ENCODE data around the gene HOXC6.
A peak's percentile ranks its signal among the peaks of the same experiment; 100 is the strongest.

The HOXC6 gene

GRCh38 chr12:54026640-54027441 lies 1.4 kb upstream of the HOXC6 start:
- DNase-seq (ENCODE audit: low spot score): no peak

DNA sequence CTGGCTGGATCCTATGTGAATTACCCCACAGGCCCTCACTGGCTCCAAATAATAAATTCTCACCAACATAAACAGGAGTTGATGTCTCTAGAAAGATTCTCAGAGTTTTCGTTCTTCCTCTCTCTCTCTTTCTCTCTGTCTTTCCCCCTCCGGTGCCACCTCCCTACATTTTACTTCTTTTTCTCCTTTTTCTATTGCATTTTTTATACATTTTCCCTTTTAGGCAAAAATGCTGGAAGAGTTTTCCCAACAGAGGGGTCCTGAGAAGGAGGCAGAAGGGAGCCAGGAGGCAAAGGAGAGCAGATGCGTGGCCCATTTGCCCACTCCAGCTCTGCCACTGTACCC lies 826 bp upstream of the HOXC6 start:
- DNase-seq (ENCODE audit: low spot score): no peak

DNA sequence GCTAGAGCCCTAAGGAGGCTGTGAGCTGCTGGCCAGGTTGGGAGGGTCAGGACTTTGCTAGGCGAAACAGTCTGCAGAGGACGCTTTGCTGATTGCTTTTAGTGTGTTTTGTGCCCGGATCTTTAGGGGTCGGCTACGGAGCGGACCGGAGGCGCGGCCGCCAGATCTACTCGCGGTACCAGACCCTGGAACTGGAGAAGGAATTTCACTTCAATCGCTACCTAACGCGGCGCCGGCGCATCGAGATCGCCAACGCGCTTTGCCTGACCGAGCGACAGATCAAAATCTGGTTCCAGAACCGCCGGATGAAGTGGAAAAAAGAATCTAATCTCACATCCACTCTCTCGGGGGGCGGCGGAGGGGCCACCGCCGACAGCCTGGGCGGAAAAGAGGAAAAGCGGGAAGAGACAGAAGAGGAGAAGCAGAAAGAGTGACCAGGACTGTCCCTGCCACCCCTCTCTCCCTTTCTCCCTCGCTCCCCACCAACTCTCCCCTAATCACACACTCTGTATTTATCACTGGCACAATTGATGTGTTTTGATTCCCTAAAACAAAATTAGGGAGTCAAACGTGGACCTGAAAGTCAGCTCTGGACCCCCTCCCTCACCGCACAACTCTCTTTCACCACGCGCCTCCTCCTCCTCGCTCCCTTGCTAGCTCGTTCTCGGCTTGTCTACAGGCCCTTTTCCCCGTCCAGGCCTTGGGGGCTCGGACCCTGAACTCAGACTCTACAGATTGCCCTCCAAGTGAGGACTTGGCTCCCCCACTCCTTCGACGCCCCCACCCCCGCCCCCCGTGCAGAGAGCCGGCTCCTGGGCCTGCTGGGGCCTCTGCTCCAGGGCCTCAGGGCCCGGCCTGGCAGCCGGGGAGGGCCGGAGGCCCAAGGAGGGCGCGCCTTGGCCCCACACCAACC lies 1.5 kb downstream of the HOXC6 start:
- no peak for DNase-seq (ENCODE audit: low spot score)

- DNase-seq (ENCODE audit: low spot score): no peak
Observed at GRCh38 chr12:54030442-54030801, 2.2 kb downstream of the HOXC6 start.

GRCh38 chr12:54030889-54031471 lies 2.7 kb downstream of the HOXC6 start:
- DNase-seq (ENCODE audit: low spot score): peak; percentile 63

DNA sequence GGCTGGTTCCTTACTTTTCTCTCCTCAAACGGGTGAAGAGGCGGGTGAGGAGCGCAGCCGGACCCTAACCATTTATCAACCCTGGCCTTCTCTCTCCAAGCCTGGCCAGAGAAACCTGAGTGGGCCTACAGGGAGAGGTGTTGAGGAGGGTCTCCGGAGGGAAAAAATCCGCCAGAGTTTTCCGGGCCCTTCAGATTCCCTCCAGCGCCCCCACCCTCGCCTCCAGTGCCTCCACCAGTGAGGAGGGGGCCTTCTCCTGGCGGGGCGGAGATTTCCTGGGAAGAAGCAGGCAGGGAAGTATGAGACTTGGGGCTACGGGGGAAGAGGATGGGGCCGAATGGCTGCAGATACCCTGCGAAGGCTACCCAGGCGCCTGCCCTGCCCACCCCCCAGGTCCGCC lies 3.2 kb downstream of the HOXC6 start:
- DNase-seq (ENCODE audit: low spot score): no peak

GRCh38 chr12:54032086-54032619 lies 3.9 kb downstream of the HOXC6 start:
- no peak for DNase-seq (ENCODE audit: low spot score)

- peak; percentile 88 for DNase-seq (ENCODE audit: low spot score)
Observed at GRCh38 chr12:54032627-54033100, 4.4 kb downstream of the HOXC6 start, which contains the start of gene HOXC5. Gene HOXC5, plus strand, starts transcription at chr12:54033050. Its CDS starts 73 bp downstream, at chr12:54033123.

DNA sequence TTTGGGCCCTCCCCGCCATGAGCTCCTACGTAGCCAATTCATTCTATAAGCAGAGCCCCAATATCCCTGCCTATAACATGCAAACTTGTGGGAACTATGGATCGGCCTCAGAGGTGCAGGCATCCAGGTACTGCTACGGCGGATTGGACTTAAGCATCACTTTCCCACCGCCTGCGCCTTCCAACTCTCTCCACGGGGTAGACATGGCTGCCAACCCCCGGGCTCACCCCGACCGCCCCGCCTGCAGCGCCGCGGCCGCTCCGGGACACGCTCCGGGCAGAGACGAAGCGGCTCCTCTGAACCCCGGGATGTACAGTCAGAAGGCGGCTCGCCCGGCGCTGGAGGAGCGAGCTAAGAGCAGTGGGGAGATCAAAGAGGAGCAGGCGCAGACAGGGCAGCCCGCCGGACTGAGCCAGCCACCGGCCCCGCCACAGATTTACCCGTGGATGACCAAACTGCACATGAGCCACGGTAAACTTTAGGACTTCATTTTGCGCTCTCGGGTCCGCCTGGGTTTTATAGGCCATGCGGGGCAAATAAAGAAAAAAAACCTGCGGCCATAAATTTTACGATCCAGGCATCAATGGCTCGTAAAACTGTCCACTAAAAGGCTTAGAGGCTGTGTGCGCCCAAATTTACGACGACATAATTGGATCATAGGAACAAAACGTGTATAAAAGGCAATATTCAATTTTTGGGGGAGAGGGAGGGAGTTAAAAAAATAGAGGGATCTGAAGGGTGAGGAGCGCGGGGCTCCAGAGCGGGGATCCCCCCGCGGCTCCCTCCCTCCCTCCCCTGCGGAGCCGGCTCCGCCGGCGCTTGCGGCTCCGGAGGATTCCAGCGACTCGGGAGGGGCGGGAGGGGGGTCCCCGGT lies 5.1 kb downstream of the HOXC6 start:
- peak; percentile 63 for DNase-seq (ENCODE audit: low spot score)

DNA sequence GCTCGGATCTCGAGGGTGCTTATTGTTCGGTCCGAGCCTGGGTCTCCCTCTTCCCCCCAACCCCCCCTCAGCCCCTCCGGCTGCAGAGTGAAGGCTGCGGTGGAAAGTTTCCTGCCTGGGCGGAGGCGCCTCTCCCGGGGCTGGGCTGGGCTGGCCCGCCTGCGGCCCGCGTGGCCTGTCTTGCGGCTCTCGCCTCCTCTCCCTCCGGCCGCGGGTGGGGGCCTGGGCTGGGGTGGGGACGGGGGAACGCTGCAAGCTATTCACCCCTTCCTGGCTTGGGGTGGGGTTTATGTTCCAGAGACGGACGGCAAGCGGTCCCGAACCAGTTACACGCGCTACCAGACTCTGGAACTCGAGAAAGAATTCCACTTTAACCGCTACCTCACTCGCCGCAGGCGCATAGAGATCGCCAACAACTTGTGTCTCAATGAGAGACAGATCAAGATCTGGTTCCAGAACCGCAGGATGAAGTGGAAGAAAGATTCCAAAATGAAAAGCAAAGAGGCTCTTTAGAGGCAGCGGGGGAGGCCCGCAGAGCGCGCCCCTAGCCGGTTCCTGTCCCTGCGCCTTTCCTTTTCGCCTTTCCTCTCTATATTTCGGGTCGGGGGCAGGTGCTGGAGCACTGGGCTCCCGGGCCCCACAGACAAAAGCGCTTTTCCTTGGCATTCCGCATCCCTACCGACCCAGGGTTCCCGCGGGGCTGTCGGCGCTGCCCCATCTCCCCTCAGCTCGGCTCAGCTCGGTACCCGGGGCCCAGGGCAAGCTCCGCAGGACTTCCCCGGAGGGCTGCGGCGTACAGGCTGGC lies 5.9 kb downstream of the HOXC6 start:
- DNase-seq (ENCODE audit: low spot score): no peak

GRCh38 chr12:54034785-54035310 lies 6.6 kb downstream of the HOXC6 start:
- no peak for DNase-seq (ENCODE audit: low spot score)

GRCh38 chr12:54035568-54036264 lies 7.5 kb downstream of the HOXC6 start:
- no peak for DNase-seq (ENCODE audit: low spot score)

DNA sequence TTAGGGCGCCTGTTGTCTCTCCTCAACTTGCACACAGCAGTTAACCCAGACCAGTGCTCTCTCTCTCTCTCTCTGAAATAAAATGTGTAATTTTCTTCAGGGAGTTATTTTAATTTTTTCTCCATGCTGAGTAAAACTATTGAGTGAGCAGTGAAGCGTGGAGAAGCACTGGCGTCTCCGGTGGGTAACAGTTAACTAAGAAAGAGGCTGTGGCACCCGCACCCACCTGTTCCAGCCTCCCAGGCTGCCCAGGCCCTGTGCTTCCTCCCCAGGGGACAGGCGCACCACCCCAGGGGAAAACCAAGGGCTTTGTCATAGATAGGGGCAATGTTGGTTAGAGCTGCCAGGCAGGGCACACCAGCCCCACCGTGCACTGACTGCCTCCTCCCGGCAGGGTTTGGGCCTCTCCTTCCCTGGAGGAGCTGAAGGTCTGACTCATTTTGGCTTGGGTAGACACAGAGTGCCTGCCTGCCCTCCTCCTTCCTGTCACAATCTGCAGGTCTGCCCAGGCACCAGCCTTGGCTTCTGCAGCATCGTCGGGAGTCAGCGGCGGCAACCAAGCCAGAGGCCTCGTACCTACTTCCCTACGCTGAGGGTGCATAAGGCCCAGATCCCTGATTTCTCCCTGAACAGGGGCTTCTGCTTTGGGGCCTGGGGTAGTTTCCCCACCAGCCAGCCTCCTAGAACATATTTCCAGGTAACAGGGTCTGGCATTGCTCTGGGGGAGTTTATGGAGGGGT lies 8.6 kb downstream of the HOXC6 start:
- DNase-seq (ENCODE audit: low spot score): no peak

- no peak for DNase-seq (ENCODE audit: low spot score)
Observed at GRCh38 chr12:54037360-54038283, 9.4 kb downstream of the HOXC6 start.

DNA sequence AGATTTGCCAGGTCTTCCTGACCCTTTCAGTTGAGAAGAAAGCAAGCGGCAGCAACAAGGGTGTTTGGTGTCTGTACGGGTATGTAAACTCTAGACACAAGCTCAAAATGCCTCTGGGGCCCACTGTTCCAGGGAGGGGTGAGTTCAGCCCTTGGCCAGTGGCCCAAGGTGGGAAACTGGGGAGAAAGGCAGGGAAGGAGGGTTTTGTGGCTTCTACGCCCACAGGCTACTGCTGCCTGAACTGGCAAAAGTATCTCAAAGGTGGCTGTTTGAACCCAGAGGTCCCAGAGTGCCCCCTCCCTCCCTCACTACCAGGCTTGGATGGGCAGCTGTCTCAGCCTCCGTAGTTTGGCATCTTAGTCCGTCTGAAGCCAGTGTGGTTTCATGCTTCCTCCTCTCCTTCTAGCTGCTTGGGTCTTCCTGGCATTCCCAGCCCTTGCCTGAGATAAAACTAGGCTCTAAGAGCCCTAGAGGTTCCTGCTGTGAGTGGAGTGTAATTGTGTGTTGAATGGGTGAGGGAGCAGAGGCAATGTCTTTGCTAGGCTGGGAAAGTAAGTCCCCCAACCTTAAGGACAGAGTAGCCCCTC lies 10.1 kb downstream of the HOXC6 start:
- DNase-seq (ENCODE audit: low spot score): no peak

- no peak for DNase-seq (ENCODE audit: low spot score)
Observed at GRCh38 chr12:54038871-54039414, 10.7 kb downstream of the HOXC6 start.

Data from SK-N-DZ (cell line).